AG04450 (cell line): ENCODE results near the gene NFIC. TPM values are rescaled to one million over a fixed set of nuclear protein-coding genes. Genes with fewer than 3 reads are reported as not detected.

Experiments
- CTCF ChIA-PET: fragments of 300-600, 350-600 bp; formaldehyde crosslinking; extraction: SDS; loops from one replicate; lab custom pipeline; 2022; ENCODE audit warnings: antibody characterized with exemption, inconsistent platforms; lab: Charles Lee
- POLR2A ChIA-PET: fragments of 350-600 bp; formaldehyde crosslinking; extraction: SDS; loops from one replicate; lab custom pipeline; 2021; ENCODE audit warnings: antibody characterized with exemption, inconsistent platforms; lab: Yijun Ruan, JAX
- DNase-seq: peaks from one replicate; pipeline ENCODE4 v3.0.0-alpha.2; 2011; ENCODE audit warnings: low read depth, low spot score
- H3K27ac ChIP-seq: one replicate; pipeline ENCODE4 v1.5.1; 2012; ENCODE audit warnings: low read depth, low read length, control low read depth
- H3K27me3 ChIP-seq: one replicate; pipeline ENCODE4 v1.6.0; 2012; ENCODE audit warnings: low read length; ENCODE audit not compliant: control insufficient read depth, insufficient read depth
- H3K4me3 ChIP-seq: 2 replicates; pipeline ENCODE4 v1.5.1; 2011; ENCODE audit warnings: mild to moderate bottlenecking, low read depth, low read length, control low read depth
- H3K9me3 ChIP-seq: 2 replicates; pipeline ENCODE4 v1.5.1; 2012; ENCODE audit warnings: low read length; ENCODE audit not compliant: control insufficient read depth, insufficient read depth
- polyA plus RNA-seq: library from polyadenylated mRNA; depleted of rRNA; stranded (reverse); fragments of >200 nt; gene quantifications from 2 replicates; pipeline ENCODE4 v1.2.3, GENCODE V29; 2011
- TF ChIP-seq, protein P1 (sequence below): IDR thresholded peaks from 2 replicates; pipeline ENCODE4 v1.5.1; 2011; ENCODE audit warnings: low read depth, low read length, control low read depth, inconsistent platforms

Gene NFIC
- polyA plus RNA-seq, 1 experiment, result 3.9 TPM

GRCh38 chr19:3409346-3410064, 43.1 kb downstream of the NFIC start:
- no peaks in the 10 kb centered on the region for H3K27me3 ChIP-seq
- POLR2A ChIA-PET, result interaction anchor here (0.6 to 1.0 kb wide), 3 partner anchors 19 to 42 kb away, joined by 3 to 7 read pairs (median 3); no protein-coding TSS in a partner anchor
- no peaks in the 10 kb centered on the region; the same call in 1 of the 2 replicates for H3K9me3 ChIP-seq
- CTCF ChIA-PET, result interaction anchor here (1.2 kb wide), 1 partner anchor 63 kb away, joined by 3 read pairs; no protein-coding TSS in a partner anchor
- TF ChIP-seq, protein P1, sequence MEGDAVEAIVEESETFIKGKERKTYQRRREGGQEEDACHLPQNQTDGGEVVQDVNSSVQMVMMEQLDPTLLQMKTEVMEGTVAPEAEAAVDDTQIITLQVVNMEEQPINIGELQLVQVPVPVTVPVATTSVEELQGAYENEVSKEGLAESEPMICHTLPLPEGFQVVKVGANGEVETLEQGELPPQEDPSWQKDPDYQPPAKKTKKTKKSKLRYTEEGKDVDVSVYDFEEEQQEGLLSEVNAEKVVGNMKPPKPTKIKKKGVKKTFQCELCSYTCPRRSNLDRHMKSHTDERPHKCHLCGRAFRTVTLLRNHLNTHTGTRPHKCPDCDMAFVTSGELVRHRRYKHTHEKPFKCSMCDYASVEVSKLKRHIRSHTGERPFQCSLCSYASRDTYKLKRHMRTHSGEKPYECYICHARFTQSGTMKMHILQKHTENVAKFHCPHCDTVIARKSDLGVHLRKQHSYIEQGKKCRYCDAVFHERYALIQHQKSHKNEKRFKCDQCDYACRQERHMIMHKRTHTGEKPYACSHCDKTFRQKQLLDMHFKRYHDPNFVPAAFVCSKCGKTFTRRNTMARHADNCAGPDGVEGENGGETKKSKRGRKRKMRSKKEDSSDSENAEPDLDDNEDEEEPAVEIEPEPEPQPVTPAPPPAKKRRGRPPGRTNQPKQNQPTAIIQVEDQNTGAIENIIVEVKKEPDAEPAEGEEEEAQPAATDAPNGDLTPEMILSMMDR, result no peak
- DNase-seq, result no peak
- no peak overlapping the region for H3K4me3 ChIP-seq
- H3K27ac ChIP-seq, result peak overlapping the region; percentile 11

DNA sequence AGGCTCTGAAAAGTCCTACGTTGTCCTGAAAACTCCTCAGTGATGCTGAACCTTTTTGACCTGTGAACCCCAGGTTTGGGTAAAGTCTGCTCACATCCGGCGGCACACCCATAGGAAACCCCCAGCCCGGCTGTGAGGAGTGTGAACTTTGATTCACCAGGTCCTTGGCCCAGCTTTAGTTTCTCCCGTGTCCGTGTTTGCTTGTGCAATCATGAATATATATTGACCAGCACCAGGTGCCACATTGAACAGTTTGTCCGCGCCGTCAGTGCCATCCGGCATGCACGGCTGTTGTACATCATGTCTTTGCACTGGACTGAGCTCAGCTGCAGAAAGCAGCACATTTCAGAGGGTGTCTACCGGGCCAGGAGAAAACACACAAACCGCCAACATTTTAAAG, 45.3 kb downstream of the NFIC start:
- H3K9me3 ChIP-seq, result no peaks in the 10 kb centered on the region; the same call in 1 of the 2 replicates
- ChIA-PET POLR2A (no interaction called here), CTCF (interaction anchor here (3.0 kb wide), 1 partner anchor 18 kb away, joined by 19 read pairs; no protein-coding TSS in a partner anchor)
- H3K4me3 ChIP-seq, result no peak overlapping the region
- no peak overlapping the region for H3K27ac ChIP-seq
- TF ChIP-seq, protein P1, result no peak
- no peak for DNase-seq
- no peaks in the 10 kb centered on the region for H3K27me3 ChIP-seq

DNA sequence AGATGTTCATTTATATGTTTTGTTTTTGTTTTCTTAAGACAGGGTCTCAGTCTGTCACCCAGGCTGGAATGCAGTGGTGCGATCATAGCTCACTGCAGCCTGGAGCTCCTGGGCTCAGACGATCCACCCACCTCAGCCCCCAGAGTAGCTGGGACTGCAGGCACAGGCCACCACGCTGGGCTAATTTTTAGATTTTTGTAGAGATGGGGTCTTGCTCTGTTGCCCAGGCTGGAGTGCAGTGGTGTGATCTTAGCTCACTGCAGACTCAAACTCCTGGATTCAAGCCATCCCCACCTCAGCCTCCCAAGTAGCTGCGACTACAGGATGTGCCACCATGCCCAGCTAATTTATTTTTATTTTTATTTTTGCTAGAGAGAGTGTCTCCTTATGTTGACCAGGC, 45.7 kb downstream of the NFIC start:
- Histone ChIP-seq H3K27ac (no peak overlapping the region), H3K9me3 (no peaks in the 10 kb centered on the region; the same call in 1 of the 2 replicates), H3K4me3 (no peak overlapping the region), H3K27me3 (no peaks in the 10 kb centered on the region)
- ChIA-PET POLR2A (no interaction called here), CTCF (interaction anchor here (3.0 kb wide), 1 partner anchor 17 kb away, joined by 19 read pairs; no protein-coding TSS in a partner anchor)
- TF ChIP-seq, protein P1, result no peak
- DNase-seq, result no peak

- ChIA-PET POLR2A (no interaction called here), CTCF (interaction anchor here (3.0 kb wide), 1 partner anchor 16 kb away, joined by 19 read pairs; no protein-coding TSS in a partner anchor)
- DNase-seq, result no peak
- Histone ChIP-seq H3K9me3 (no peaks in the 10 kb centered on the region; the same call in 1 of the 2 replicates), H3K27ac (no peak overlapping the region), H3K27me3 (no peaks in the 10 kb centered on the region), H3K4me3 (no peak overlapping the region)
- TF ChIP-seq, protein P1, result no peak
Measured at GRCh38 chr19:3413796-3414327, 47.5 kb downstream of the NFIC start.

DNA sequence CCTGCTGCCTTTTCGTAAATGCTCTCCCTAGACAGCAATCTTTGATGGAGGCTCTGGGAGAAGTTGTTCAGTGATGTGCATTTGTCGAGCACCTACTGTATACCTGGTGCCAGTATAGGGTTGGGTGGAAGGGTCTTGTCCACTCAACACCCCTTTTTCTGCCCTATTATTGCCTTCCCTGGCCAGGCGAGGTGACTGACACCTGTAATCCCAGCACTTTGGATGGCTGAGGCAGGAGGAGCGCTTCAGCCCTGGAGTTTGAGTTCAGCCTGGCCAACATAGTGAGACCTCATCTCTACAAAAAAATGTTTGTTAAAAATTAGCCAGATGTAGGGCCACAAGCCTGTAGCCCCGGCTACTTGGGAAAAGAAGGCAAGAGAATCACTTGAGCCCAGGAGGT, 49.3 kb downstream of the NFIC start:
- H3K4me3 ChIP-seq, result no peak overlapping the region
- DNase-seq, result no peak
- POLR2A ChIA-PET, result no interaction called here
- CTCF ChIA-PET, result interaction anchor here (1.0 kb wide), 1 partner anchor 14 kb away, joined by 3 read pairs; no protein-coding TSS in a partner anchor
- no peak overlapping the region for H3K27ac ChIP-seq
- H3K27me3 ChIP-seq, result no peaks in the 10 kb centered on the region
- no peaks in the 10 kb centered on the region for H3K9me3 ChIP-seq
- TF ChIP-seq, protein P1, result no peak
